ACC112 (cell line): ENCODE results near the gene KCNQ4.

Experiments
- H2AFZ ChIP-seq: fragments of 200-600 bp; sonication (generic); one replicate; pipeline ENCODE4 v1.6.0; 2017; ENCODE audit warnings: antibody characterized with exemption, low read length; ENCODE audit not compliant: unreplicated experiment
- H3K27ac ChIP-seq: fragments of 200-600 bp; sonication (generic); 2 replicates; pipeline ENCODE4 v1.5.1; 2014; ENCODE audit warnings: low read depth, mild to moderate bottlenecking, antibody characterized with exemption, low read length, moderate library complexity
- H3K27me3 ChIP-seq: fragments of 200-600 bp; sonication (generic); 2 replicates; pipeline ENCODE4 v1.6.1; 2014; ENCODE audit warnings: mild to moderate bottlenecking, antibody characterized with exemption, low read length, moderate library complexity, mixed read lengths; ENCODE audit not compliant: insufficient read depth
- H3K36me3 ChIP-seq: fragments of 200-600 bp; sonication (generic); 2 replicates; pipeline ENCODE4 v1.6.1; 2016; ENCODE audit warnings: mild to moderate bottlenecking, antibody characterized with exemption, low read length, moderate library complexity, mixed read lengths; ENCODE audit not compliant: insufficient read depth
- H3K4me1 ChIP-seq: fragments of 200-600 bp; sonication (generic); one replicate; pipeline ENCODE4 v1.6.1; 2016; ENCODE audit warnings: low read length, mixed read lengths; ENCODE audit not compliant: insufficient read depth, unreplicated experiment, control insufficient read depth
- H3K4me3 ChIP-seq: fragments of 200-600 bp; sonication (generic); 2 replicates; pipeline ENCODE4 v1.5.1; 2014; ENCODE audit warnings: mild to moderate bottlenecking, low read depth, low read length
- H3K79me2 ChIP-seq: fragments of 200-600 bp; sonication (generic); one replicate; pipeline ENCODE4 v1.6.0; 2016; ENCODE audit warnings: low read length; ENCODE audit not compliant: control insufficient read depth, unreplicated experiment, insufficient read depth

KCNQ4 gene

GRCh38 chr1:40768146-40768990, 15.2 kb upstream of the KCNQ4 start:
- peaks cover 4% of the 10 kb centered on the region; the same call in 1 of the 2 replicates for H3K36me3 ChIP-seq
- no peaks in the 10 kb centered on the region for H3K4me1 ChIP-seq
- H3K27me3 ChIP-seq, result no peaks in the 10 kb centered on the region
- H3K27ac ChIP-seq, result no peak overlapping the region
- no peak overlapping the region for H3K4me3 ChIP-seq
- H3K79me2 ChIP-seq, result no peaks in the 10 kb centered on the region
- H2AFZ ChIP-seq, result no peak overlapping the region

GRCh38 chr1:40769815-40770214, 13.8 kb upstream of the KCNQ4 start:
- no peak overlapping the region for H3K27ac ChIP-seq
- H3K36me3 ChIP-seq, result peaks cover 4% of the 10 kb centered on the region; the same call in 1 of the 2 replicates
- H3K27me3 ChIP-seq, result no peaks in the 10 kb centered on the region
- no peak overlapping the region for H2AFZ ChIP-seq
- H3K4me3 ChIP-seq, result no peak overlapping the region
- H3K4me1 ChIP-seq, result no peaks in the 10 kb centered on the region
- no peaks in the 10 kb centered on the region for H3K79me2 ChIP-seq

- Histone ChIP-seq H2AFZ (no peak overlapping the region), H3K27me3 (no peaks in the 10 kb centered on the region), H3K27ac (no peak overlapping the region), H3K4me3 (no peak overlapping the region), H3K79me2 (no peaks in the 10 kb centered on the region), H3K4me1 (no peaks in the 10 kb centered on the region), H3K36me3 (peaks cover 4% of the 10 kb centered on the region; the same call in 1 of the 2 replicates)
These were observed 13.1 kb upstream of the KCNQ4 start for GRCh38 chr1:40770296-40771070.

- H3K4me3 ChIP-seq, result no peak overlapping the region
- no peaks in the 10 kb centered on the region for H3K4me1 ChIP-seq
- H3K27me3 ChIP-seq, result no peaks in the 10 kb centered on the region
- 0 out of 2 replicates have a peak, but pooled peaks cover 9% of the 10 kb centered on the region for H3K36me3 ChIP-seq
- no peak overlapping the region for H2AFZ ChIP-seq
- no peaks in the 10 kb centered on the region for H3K79me2 ChIP-seq
- no peak overlapping the region for H3K27ac ChIP-seq
These were observed 11.2 kb upstream of the KCNQ4 start for GRCh38 chr1:40772146-40772955.

- H3K4me3 ChIP-seq, result no peak overlapping the region
- no peak overlapping the region for H2AFZ ChIP-seq
- 0 out of 2 replicates have a peak, but pooled peaks cover 9% of the 10 kb centered on the region for H3K36me3 ChIP-seq
- H3K4me1 ChIP-seq, result no peaks in the 10 kb centered on the region
- no peak overlapping the region for H3K27ac ChIP-seq
- no peaks in the 10 kb centered on the region for H3K27me3 ChIP-seq
- H3K79me2 ChIP-seq, result no peaks in the 10 kb centered on the region
These were observed 9.8 kb upstream of the KCNQ4 start for GRCh38 chr1:40773748-40774265.

- H3K36me3 ChIP-seq, result 0 out of 2 replicates have a peak, but pooled peaks cover 9% of the 10 kb centered on the region
- no peak overlapping the region for H3K4me3 ChIP-seq
- H3K27me3 ChIP-seq, result no peaks in the 10 kb centered on the region
- no peak overlapping the region for H3K27ac ChIP-seq
- no peak overlapping the region for H2AFZ ChIP-seq
- H3K79me2 ChIP-seq, result no peaks in the 10 kb centered on the region
- H3K4me1 ChIP-seq, result no peaks in the 10 kb centered on the region
These were observed 9.2 kb upstream of the KCNQ4 start for GRCh38 chr1:40774266-40774998.

- H2AFZ ChIP-seq, result no peak overlapping the region
- H3K4me1 ChIP-seq, result no peaks in the 10 kb centered on the region
- H3K27me3 ChIP-seq, result no peaks in the 10 kb centered on the region
- no peak overlapping the region for H3K27ac ChIP-seq
- no peak overlapping the region for H3K4me3 ChIP-seq
- no peaks in the 10 kb centered on the region for H3K79me2 ChIP-seq
- 0 out of 2 replicates have a peak, but pooled peaks cover 9% of the 10 kb centered on the region for H3K36me3 ChIP-seq
These were observed 7.1 kb upstream of the KCNQ4 start for GRCh38 chr1:40776236-40777072.

- Histone ChIP-seq H3K79me2 (no peaks in the 10 kb centered on the region), H3K4me3 (no peak overlapping the region), H3K4me1 (no peaks in the 10 kb centered on the region), H3K27me3 (peaks cover 8% of the 10 kb centered on the region), H2AFZ (no peak overlapping the region), H3K27ac (no peak overlapping the region), H3K36me3 (0 out of 2 replicates have a peak, but pooled peaks cover 9% of the 10 kb centered on the region)
These were observed 6.2 kb upstream of the KCNQ4 start for GRCh38 chr1:40777224-40777970.
